ENCODE results near the gene FOXN4.

The FOXN4 gene

DNA sequence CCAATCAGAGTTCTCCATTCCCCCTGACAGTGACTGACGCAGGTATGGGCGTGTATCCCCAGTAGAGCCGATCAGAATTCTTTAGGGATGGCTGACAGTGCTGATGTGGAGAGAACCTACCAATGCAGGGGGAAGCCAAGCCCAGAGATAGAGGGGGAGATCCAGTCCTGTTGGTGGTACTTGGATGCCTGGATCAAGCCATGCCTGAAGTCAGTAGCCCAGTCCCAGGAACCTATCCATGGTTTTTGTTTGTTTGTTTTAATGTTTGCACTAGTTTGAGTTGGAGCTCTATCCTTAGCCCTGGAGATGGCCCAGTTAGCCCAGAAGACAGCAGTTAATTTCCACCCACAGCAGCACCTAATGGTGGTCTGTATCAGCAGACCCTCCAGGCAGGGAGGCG lies 40.2 kb downstream of the FOXN4 start:
- H3K4me2 ChIP-seq: no peak overlapping the region
- H3K27ac ChIP-seq: no peak overlapping the region
- no peaks in the 10 kb centered on the region for H4K20me1 ChIP-seq (ENCODE audit: insufficient read depth)
- no peak overlapping the region for H2AFZ ChIP-seq (ENCODE audit: low read depth)
- no peaks in the 10 kb centered on the region for H3K79me2 ChIP-seq (ENCODE audit: insufficient read depth, low read depth)
- no peaks in the 10 kb centered on the region for H3K4me1 ChIP-seq (ENCODE audit: low read depth, poor library complexity, severe bottlenecking)
- no peaks in the 10 kb centered on the region for H3K27me3 ChIP-seq (ENCODE audit: insufficient read depth, low read depth)
- H3K4me3 ChIP-seq (IDR thresholded peaks at IDR 0.05; ENCODE audit: insufficient read depth, low read depth, low read length): no peak overlapping the region
- TF ChIP-seq, protein P1, sequence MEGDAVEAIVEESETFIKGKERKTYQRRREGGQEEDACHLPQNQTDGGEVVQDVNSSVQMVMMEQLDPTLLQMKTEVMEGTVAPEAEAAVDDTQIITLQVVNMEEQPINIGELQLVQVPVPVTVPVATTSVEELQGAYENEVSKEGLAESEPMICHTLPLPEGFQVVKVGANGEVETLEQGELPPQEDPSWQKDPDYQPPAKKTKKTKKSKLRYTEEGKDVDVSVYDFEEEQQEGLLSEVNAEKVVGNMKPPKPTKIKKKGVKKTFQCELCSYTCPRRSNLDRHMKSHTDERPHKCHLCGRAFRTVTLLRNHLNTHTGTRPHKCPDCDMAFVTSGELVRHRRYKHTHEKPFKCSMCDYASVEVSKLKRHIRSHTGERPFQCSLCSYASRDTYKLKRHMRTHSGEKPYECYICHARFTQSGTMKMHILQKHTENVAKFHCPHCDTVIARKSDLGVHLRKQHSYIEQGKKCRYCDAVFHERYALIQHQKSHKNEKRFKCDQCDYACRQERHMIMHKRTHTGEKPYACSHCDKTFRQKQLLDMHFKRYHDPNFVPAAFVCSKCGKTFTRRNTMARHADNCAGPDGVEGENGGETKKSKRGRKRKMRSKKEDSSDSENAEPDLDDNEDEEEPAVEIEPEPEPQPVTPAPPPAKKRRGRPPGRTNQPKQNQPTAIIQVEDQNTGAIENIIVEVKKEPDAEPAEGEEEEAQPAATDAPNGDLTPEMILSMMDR (conservative IDR thresholded peaks at IDR 0.05; ENCODE audit: low read depth, low read length): no peak
- H3K36me3 ChIP-seq (ENCODE audit: insufficient read depth): no peaks in the 10 kb centered on the region
- H3K9ac ChIP-seq: no peak overlapping the region

DNA sequence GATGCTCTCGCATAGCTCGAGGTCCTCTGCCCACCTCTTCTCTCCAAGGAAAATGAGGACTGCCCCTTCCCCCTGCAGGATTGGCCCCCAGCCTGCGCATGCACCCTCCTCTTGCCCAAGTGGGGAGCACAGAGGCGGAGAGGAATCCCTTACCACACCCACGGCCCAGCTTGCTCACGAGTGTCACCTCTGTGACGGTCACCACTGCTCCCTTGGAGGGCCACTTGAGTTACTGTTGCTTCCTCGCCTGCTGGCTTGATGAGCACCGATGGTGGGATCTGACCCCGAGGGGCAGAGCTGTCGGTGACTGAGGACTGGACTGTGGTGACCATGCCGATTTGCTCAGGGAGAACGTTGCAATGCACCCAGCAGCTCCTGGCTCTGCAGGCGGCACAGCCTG lies 41.7 kb downstream of the FOXN4 start:
- TF ChIP-seq, protein P1 (conservative IDR thresholded peaks at IDR 0.05; ENCODE audit: low read depth, low read length): no peak
- Histone ChIP-seq H4K20me1 (ENCODE audit: insufficient read depth) (no peaks in the 10 kb centered on the region), H3K27ac (no peak overlapping the region), H3K36me3 (ENCODE audit: insufficient read depth) (no peaks in the 10 kb centered on the region), H3K9ac (no peak overlapping the region), H3K4me2 (no peak overlapping the region), H2AFZ (ENCODE audit: low read depth) (no peak overlapping the region), H3K27me3 (ENCODE audit: insufficient read depth, low read depth) (no peaks in the 10 kb centered on the region), H3K79me2 (ENCODE audit: insufficient read depth, low read depth) (no peaks in the 10 kb centered on the region), H3K4me3 (IDR thresholded peaks at IDR 0.05; ENCODE audit: insufficient read depth, low read depth, low read length) (no peak overlapping the region), H3K4me1 (ENCODE audit: low read depth, poor library complexity, severe bottlenecking) (no peaks in the 10 kb centered on the region)

DNA sequence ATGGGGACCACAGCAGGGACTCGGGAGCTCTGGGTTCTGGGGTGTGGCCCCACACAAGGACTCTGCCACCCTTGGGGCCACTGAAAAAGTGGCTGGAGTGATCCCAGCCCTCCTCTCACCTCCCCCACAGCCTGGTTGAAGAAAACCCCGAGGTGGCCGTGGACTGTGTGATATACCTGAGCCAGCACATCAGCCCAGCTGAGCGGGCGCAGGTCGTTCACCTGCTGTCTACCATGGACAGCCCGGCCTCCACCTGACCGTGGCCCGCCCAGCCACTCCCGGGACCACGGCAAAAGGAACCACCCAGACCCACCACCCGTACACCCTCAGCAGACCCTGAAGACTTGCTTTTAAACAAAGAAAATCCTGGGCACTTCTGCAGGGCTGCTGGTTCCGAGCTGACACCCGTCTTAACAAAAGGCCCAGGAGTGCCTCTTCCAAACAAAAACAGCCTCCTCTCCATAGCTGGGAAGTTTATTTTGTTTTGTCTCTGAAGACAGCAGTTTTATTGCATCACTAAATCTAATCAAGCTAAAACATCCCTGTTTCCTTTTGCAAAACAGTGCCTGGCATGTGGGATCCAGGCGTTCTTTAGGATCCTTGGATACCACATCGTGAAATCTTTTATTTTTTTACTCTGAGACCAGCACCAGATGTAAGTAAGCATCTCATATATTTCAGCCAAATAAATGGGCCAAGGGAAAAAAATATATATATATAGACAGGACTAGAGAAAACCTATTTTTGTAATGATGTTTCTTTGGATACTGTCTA lies 42.8 kb downstream of the FOXN4 start:
- Histone ChIP-seq H3K27me3 (ENCODE audit: insufficient read depth, low read depth) (no peaks in the 10 kb centered on the region), H3K4me1 (ENCODE audit: low read depth, poor library complexity, severe bottlenecking) (no peaks in the 10 kb centered on the region), H3K4me3 (IDR thresholded peaks at IDR 0.05; ENCODE audit: insufficient read depth, low read depth, low read length) (no peak overlapping the region), H3K36me3 (ENCODE audit: insufficient read depth) (no peaks in the 10 kb centered on the region), H3K79me2 (ENCODE audit: insufficient read depth, low read depth) (no peaks in the 10 kb centered on the region), H4K20me1 (ENCODE audit: insufficient read depth) (no peaks in the 10 kb centered on the region), H3K4me2 (no peak overlapping the region), H3K27ac (no peak overlapping the region), H2AFZ (ENCODE audit: low read depth) (no peak overlapping the region), H3K9ac (no peak overlapping the region)
- TF ChIP-seq, protein P1 (conservative IDR thresholded peaks at IDR 0.05; ENCODE audit: low read depth, low read length): no peak

DNA sequence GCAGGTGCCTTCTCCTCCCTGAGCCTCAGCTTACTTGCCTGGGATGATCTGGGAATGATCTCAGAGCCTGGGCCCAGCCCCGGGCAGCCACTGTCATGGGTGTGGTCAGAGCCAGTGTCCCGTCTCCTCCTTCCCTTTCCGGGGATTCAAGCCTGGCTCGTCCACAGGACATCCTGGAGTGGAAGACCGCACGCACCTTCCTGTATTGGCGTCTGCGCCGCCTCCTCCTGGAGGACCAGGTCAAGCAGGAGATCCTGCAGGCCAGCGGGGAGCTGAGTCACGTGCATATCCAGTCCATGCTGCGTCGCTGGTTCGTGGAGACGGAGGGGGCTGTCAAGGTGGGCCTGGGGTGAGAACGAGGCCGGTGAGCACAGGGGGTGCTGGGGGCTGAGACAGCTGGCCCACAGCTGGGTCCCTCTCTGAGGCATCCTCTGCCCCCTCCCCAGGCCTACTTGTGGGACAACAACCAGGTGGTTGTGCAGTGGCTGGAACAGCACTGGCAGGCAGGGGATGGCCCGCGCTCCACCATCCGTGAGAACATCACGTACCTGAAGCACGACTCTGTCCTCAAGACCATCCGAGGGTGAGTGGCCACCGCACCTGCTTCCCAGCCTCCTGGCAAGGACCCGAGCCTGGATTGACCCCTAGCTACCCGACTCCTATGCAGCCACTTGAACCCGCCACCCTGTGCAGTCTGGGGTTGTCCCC lies 44.0 kb downstream of the FOXN4 start:
- Histone ChIP-seq H3K4me3 (IDR thresholded peaks at IDR 0.05; ENCODE audit: insufficient read depth, low read depth, low read length) (no peak overlapping the region), H2AFZ (ENCODE audit: low read depth) (no peak overlapping the region), H3K27me3 (ENCODE audit: insufficient read depth, low read depth) (no peaks in the 10 kb centered on the region), H3K4me1 (ENCODE audit: low read depth, poor library complexity, severe bottlenecking) (no peaks in the 10 kb centered on the region), H3K36me3 (ENCODE audit: insufficient read depth) (no peaks in the 10 kb centered on the region), H3K27ac (no peak overlapping the region), H3K79me2 (ENCODE audit: insufficient read depth, low read depth) (no peaks in the 10 kb centered on the region), H3K4me2 (no peak overlapping the region), H4K20me1 (ENCODE audit: insufficient read depth) (no peaks in the 10 kb centered on the region), H3K9ac (no peak overlapping the region)
- TF ChIP-seq, protein P1 (conservative IDR thresholded peaks at IDR 0.05; ENCODE audit: low read depth, low read length): no peak
